Adrenal gland (tissue), 19 donors: Measurements from ENCODE around the gene RLN3. TPM values are rescaled to one million over a fixed set of nuclear protein-coding genes. Genes with fewer than 3 reads are reported as not detected.
A peak's percentile ranks its signal among the peaks of the same experiment; 100 is the strongest.

Experiments
- DNase-seq, 7 donors: peaks; one replicate each; pipeline ENCODE4 v3.0.0-alpha.2; 2019 to 2020
- H3K27ac ChIP-seq, 5 donors: fragments of 200-600 bp; sonication (generic) in 4 of 5; 1 replicate in 3 of 5; 2 replicates in 2 of 5; pipeline versions ENCODE4 v1.5.1 to v1.8.0; 2016 to 2020; ENCODE audit warnings: mild to moderate bottlenecking in 1 of 5
- H3K27me3 ChIP-seq: fragments of 200-600 bp; 2 replicates; pipeline ENCODE4 v1.8.0; 2021
- H3K36me3 ChIP-seq, 2 donors: fragments of 200-600 bp; replicated peaks in 1 of 2; 1 replicate in 1 of 2; 2 replicates in 1 of 2; pipeline versions ENCODE4 v1.5.1 to v1.8.0; 2018 to 2022
- H3K4me1 ChIP-seq, 2 donors: fragments of 200-600 bp; replicated peaks in 1 of 2; 1 replicate in 1 of 2; 2 replicates in 1 of 2; pipeline versions ENCODE4 v1.5.1 to v1.8.0; 2018 to 2021
- H3K4me3 ChIP-seq, 4 donors: fragments of 200-600 bp; sonication (generic) in 3 of 4; one replicate each; pipeline ENCODE4 v1.5.1; 2016 to 2018
- H3K9me3 ChIP-seq, 3 donors: fragments of 200-600 bp; sonication (generic) in 1 of 3; replicated peaks in 1 of 3; 1 replicate in 2 of 3; 2 replicates in 1 of 3; pipeline versions ENCODE4 v1.5.1 to v1.8.0; 2016 to 2021
- POLR2A ChIP-seq, 2 donors: fragments of 450-650 bp; IDR thresholded peaks; one replicate each; pipeline ENCODE4 v1.6.1; 2017; ENCODE audit warnings: antibody characterized with exemption in 2 of 2, mild to moderate bottlenecking in 2 of 2, moderate library complexity in 1 of 2
- WGBS, 4 donors: extraction: QIAGEN DNeasy Blood & Tissue Kit in 2 of 4; methylation state at CpG; one replicate each; pipeline versions ENCODE4 v1.1.5 to v1.1.7; 2013 to 2017; 5-methylcytosine and 5-hydroxymethylcytosine counted together
- intact Hi-C, 2 donors: fragments of 100-400 bp; cut with DNase I; formaldehyde crosslinking; loops; one replicate each; pipeline versions ENCODE4 v1.14.1 to v1.15.0; 2022 to 2023
- long read RNA-seq, 10 donors: library from polyadenylated mRNA in 3 of 10; unstranded in 2 of 10; stranded (forward) in 1 of 10; transcript quantifications; one replicate each; pipeline ENCODE4 v2.0.0 and lab custom pipeline, GENCODE V29; 2021 to 2026
- polyA plus RNA-seq, 3 donors: library from polyadenylated mRNA; stranded (reverse); fragments of 200-250 nt in 2 of 3; fragments of 350-450 nt in 1 of 3; fragmentation: Illumina TruSeq in 1 of 3; extraction: RNeasy Lipid Tissue Mini Kit (QIAGEN cat#74804) in 1 of 3; gene quantifications; one replicate each; pipeline ENCODE4 v1.2.3, GENCODE V29; 2013 to 2014
- total RNA-seq, 9 donors: library from RNA; depleted of rRNA in 4 of 9; stranded (reverse); fragments of >200 nt in 4 of 9; fragments of 120-200 nt in 1 of 9; fragmentation: NEBNext Ultra II Directional in 1 of 9; extraction: Animal tissue kit (Norgen Biotek cat#: 25700) in 1 of 9; gene quantifications; one replicate each; pipeline versions ENCODE4 v1.1.0 to v1.2.4, GENCODE V29; 2013 to 2023
- TF ChIP-seq, protein P1 (sequence below), 6 experiments: fragments of 450-650 bp in 4 of 6; fragments of 200-600 bp in 2 of 6; sonication (generic) in 1 of 6; IDR thresholded peaks; 1 replicate in 5 of 6; 2 replicates in 1 of 6; pipeline versions ENCODE4 v1.5.1 to v1.8.0; 2016 to 2021; ENCODE audit warnings: antibody characterized with exemption in 6 of 6, mild to moderate bottlenecking in 2 of 6, moderate library complexity in 1 of 6
- donor health status: healthy with polysubstance abuse.
- donor health status: Bipolar disorder and iron deficiency.
- donor health status: DM: yes; HTN: yes; CAD: no.
- donor health status: DM: no; HTN: no; CAD: no.
- donor health status: DM: no; HTN: no; CAD: no.
- donor health status: DM: yes; HTN: yes; CAD: no.

RLN3 gene, protein sequence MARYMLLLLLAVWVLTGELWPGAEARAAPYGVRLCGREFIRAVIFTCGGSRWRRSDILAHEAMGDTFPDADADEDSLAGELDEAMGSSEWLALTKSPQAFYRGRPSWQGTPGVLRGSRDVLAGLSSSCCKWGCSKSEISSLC
- not detected for total RNA-seq
- polyA plus RNA-seq, result not detected
- long read RNA-seq, donor 1, result 0 reads
- long read RNA-seq, donor 2, result 0 reads
- long read RNA-seq, donor 3, result 0 reads
- long read RNA-seq, donor 4, partial matches to known transcripts, result 0 of 1 reads
- long read RNA-seq, donor 4, other reads (novel, unspliced or antisense), result 1 of 1 reads
- long read RNA-seq, donor 5, result 0 reads
- long read RNA-seq, donor 6, result 0 reads
- long read RNA-seq, donor 7, result 0 reads
- long read RNA-seq, donor 8, result 0 reads
- long read RNA-seq, donor 9, result 0 reads
- long read RNA-seq, donor 10, result 0 reads

DNA sequence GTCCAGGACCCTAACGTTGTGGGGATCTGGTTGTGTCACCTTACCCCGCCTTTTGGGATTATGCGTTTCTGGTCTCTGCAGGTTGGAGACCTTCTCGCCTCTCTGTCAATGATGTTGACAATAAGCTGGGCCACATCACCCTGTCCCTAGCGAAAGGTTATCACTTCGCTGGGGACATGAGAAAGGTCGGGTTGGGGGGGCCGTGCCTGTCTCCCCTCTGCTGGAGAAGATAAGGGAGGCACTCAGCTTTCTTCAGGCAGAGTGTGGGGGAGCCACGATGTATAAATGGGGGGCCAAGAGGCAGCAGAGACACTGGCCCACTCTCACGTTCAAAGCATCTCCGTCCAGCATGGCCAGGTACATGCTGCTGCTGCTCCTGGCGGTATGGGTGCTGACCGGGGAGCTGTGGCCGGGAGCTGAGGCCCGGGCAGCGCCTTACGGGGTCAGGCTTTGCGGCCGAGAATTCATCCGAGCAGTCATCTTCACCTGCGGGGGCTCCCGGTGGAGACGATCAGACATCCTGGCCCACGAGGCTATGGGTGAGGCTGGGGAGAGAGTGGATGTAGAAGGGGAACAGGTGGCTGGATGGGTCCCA is at the start of gene RLN3:
Gene RLN3 (plus strand): TSS at position 293 of the 595 bp plus-strand sequence. CDS start 57 bp downstream, at position 350.
- Histone ChIP-seq H3K4me1 (peaks cover 0 to 9% of the 10 kb centered on the region in 2 donors), H3K4me3 (no peak within 1 kb of the TSS), H3K27ac (no peak within 1 kb of the TSS), H3K9me3 (no peaks in the 10 kb centered on the region), H3K27me3 (no peaks in the 10 kb centered on the region), H3K36me3 (no peaks in the 10 kb centered on the region)
- TF ChIP-seq, protein P1, sequence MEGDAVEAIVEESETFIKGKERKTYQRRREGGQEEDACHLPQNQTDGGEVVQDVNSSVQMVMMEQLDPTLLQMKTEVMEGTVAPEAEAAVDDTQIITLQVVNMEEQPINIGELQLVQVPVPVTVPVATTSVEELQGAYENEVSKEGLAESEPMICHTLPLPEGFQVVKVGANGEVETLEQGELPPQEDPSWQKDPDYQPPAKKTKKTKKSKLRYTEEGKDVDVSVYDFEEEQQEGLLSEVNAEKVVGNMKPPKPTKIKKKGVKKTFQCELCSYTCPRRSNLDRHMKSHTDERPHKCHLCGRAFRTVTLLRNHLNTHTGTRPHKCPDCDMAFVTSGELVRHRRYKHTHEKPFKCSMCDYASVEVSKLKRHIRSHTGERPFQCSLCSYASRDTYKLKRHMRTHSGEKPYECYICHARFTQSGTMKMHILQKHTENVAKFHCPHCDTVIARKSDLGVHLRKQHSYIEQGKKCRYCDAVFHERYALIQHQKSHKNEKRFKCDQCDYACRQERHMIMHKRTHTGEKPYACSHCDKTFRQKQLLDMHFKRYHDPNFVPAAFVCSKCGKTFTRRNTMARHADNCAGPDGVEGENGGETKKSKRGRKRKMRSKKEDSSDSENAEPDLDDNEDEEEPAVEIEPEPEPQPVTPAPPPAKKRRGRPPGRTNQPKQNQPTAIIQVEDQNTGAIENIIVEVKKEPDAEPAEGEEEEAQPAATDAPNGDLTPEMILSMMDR (IDR thresholded peaks at IDR 0.05), result no peak
- TF ChIP-seq POLR2A (IDR thresholded peaks at IDR 0.05), result no peak
- intact Hi-C loops, result no loop called here
- 49 to 79% (median 75%) methylated on average over 3 to 24 of the region's 24 CpGs for WGBS, 4 donors
- no peak for DNase-seq

DNA sequence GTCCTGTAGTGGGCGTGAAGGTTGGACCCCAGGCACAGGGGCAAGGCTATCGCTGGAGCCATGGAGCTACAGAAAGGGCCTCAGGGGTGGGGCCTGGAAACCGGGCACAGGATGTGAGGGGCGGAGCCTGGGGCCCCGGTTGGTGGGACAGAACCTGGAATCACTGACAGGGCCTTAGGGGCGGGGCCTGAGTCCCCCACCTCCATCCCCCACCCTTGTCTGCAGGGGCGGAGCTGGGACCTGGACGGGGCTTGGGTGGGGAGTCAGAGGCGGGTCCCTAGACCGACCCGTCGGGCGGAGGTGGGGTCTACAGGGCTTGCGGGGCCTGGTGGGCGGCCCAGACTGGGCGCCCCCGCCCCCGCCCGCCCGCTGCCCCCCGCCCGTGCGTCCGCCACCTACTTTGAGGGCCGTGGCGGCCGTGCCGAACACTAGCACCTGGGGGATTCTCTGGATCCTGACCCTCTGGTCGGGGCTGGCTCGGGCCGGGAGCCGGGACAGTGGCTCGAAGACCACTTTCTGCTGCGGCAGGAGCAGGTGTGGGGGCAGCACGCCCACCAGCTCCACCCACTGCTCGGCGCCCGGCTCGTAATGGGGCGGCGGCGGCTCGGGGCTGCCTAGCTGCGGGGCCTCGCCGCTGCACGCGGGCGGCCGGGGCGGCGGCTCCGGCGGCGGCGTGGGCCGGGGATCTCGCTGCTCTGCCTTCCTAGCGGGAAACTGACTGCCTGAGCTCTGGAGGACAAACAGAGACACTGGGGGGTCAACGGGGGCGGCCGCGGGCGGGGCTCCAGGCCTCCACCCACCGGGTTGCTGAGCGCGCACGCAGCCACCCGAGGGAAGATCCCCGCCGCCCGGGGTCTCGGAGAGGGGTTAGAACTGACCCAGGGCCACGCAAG is 49.4 kb upstream of the RLN3 start:
- 11 to 31% (median 13%) methylated on average over 19 to 74 of the region's 74 CpGs; no CpG with 5 or more reads in 1 of the 4 donors for WGBS, 4 donors
- Histone ChIP-seq H3K27me3 (no peaks in the 10 kb centered on the region), H3K36me3 (peaks cover 0 to 3% of the 10 kb centered on the region in 2 donors), H3K27ac (peak overlapping the region in 4 of 5 donors; percentile 7 to 66 (median 43)), H3K9me3 (no peaks in the 10 kb centered on the region), H3K4me1 (peaks cover 9% of the 10 kb centered on the region in 2 donors), H3K4me3 (peak overlapping the region in 2 of 4 donors; percentile 22 to 74)
- intact Hi-C loops, result no loop called here
- DNase-seq, result peak; percentile 60 to 91 (median 78)
- TF ChIP-seq, protein P1 (IDR thresholded peaks at IDR 0.05), result no peak
- no peak for TF ChIP-seq POLR2A (IDR thresholded peaks at IDR 0.05)

DNA sequence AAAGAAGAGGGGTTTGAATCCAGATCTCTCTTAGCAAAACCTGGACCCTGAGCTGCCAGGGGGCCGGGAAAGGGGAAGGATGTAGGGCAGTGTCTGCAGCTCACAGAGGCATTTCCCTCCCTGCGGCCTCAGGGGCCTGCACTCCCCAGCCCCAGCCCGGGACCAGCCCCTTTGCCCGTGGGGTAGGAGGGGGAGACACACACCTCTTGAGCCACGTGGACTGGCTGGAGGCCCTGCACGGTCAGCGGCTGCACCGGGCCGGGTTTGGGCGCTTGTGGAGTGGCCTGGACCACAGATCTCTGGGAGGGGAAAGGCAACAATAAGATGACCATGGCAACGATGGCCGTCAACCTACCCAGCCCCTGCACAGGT is 48.7 kb upstream of the RLN3 start:
- peaks cover 0 to 3% of the 10 kb centered on the region in 2 donors for H3K36me3 ChIP-seq
- H3K9me3 ChIP-seq, result no peaks in the 10 kb centered on the region
- intact Hi-C loops, result no loop called here
- TF ChIP-seq, protein P1 (IDR thresholded peaks at IDR 0.05), result no peak
- no peak for TF ChIP-seq POLR2A (IDR thresholded peaks at IDR 0.05)
- H3K27me3 ChIP-seq, result no peaks in the 10 kb centered on the region
- no peak for DNase-seq
- H3K4me3 ChIP-seq, result peak overlapping the region in 2 of 4 donors; percentile 22 to 74
- peak overlapping the region in 3 of 5 donors; percentile 7 to 66 (median 59) for H3K27ac ChIP-seq
- WGBS, 4 donors, result 18 to 37% (median 31%) methylated on average over 3 to 12 of the region's 12 CpGs
- peaks cover 9% of the 10 kb centered on the region in 2 donors for H3K4me1 ChIP-seq
